ENCODE measurements around the gene NR6A1.

Gene NR6A1

GRCh38 chr9:124721109-124721906, 49.8 kb downstream of the NR6A1 start:
- no peak for DNase-seq

GRCh38 chr9:124720429-124721108, 50.5 kb downstream of the NR6A1 start:
- DNase-seq: no peak

GRCh38 chr9:124718928-124719327, 52.2 kb downstream of the NR6A1 start:
- no peak for DNase-seq

DNA sequence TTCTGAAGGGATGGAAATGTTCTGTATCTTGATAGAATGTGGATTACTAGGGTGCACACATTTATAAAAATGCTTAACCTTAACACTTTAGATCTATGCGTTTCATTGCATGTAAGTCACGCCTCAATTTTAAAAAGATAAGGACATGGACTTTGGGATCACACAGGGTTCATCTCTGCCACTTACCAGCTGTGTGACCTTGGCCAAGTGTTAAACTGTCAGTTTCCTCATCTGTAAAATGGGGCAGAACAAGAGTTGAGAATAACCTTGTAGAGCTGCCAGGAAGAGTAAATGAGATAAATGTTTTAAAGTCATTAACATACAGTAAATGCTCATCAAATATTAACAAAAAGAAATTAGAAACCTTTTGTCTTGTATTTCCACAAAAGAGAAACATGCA, 53.5 kb downstream of the NR6A1 start:
- DNase-seq: no peak

- no peak for DNase-seq
Measured at GRCh38 chr9:124716808-124717207, 54.3 kb downstream of the NR6A1 start.

GRCh38 chr9:124710766-124711165, 60.3 kb downstream of the NR6A1 start:
- no peak for DNase-seq

- no peak for DNase-seq
Measured at GRCh38 chr9:124709292-124709690, 61.8 kb downstream of the NR6A1 start.

DNA sequence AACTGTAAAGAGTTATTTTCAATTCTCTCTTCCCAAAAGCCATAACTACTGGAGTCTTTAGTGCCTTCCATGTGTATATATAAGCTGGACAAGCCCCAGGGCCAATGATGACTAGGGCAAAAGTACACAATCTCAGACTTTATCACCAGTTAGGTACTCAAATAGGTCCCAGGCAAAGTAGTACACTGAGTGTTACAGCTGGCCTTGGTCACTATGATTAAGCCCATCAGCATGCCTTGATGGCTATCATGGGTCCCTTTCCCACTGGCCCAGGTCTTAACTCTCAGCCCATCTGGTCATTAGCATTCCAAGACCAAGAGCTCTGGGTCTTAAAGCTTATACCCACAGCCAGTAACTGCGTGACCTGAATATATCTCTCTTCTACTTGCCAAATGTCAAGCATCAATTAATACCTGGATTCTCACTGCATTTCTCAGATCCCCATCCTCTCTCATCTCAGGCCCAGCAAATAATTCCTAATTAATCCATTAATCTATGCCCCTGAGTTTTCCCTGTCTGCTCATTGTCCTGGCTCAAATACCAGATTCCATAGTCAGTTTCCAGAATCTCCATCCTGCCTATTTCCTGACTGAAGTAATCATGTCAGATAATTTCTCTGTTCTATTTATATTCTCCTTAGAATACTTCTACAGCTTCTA, 62.3 kb downstream of the NR6A1 start:
- no peak for DNase-seq

DNA sequence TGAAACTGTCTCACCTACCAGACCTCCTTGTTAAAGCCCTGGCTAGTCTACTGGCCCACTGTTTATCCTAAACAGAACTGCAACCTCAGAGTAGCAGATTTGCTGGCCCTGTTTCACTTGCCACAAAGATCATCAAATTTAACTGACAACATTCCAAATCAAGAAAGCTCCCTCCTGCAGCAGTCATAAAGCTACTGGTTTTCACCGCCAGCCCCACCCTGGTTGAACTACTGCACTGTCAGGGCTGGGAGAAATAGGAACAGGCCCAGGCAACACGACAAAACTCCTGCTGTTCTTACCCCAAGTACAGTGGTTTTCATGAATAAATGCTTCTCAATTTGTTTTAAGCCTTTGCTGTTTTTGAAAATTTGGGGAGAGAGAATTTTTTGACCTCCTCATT, 63.0 kb downstream of the NR6A1 start:
- no peak for DNase-seq

GRCh38 chr9:124707666-124708065, 63.4 kb downstream of the NR6A1 start:
- DNase-seq: no peak

GRCh38 chr9:124706685-124707084, 64.4 kb downstream of the NR6A1 start:
- no peak for DNase-seq

- no peak for DNase-seq
Measured at GRCh38 chr9:124699575-124699974, 71.5 kb downstream of the NR6A1 start.

GRCh38 chr9:124698265-124698664, 72.8 kb downstream of the NR6A1 start:
- DNase-seq: no peak

DNA sequence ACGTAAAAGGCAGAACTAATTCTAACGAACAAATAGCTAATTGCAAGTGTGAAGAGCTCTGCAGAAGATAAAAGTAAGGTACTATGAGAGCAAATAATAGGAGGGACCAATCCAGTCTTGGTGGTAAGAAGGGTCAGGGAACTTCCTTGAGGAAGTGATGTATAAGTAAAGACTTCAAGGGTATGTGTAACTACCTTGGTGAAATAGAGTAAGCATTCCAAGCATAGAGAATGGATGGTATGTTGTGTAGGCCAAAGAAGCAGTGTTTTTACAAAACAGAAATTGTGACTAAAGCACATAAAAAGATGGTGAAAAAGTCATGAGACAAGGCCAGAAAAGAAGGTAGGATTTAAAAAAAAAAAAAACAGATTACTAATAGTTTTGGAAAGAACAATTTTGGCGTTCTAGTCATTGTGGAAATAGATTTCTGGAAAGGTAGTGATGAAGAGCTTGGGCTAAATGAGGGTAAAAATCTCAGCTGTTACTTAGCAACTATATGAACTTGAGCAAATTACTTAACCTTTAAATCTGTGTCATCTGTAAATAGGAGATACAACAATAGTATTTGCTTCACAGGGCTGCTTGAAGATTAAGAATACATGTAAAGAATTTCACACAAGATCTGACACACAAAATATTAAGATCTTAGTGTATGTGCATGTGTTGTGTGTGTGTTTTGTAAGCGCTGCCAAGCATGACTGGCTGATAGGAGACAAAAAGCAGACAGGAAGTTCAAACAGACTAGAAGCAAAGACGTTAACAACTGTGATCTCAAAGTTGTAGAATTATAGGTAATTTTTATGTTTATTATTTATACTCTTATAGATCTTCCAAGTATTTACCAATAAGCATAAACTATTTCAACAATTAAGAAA, 73.5 kb downstream of the NR6A1 start:
- no peak for DNase-seq

- no peak for DNase-seq
Measured at GRCh38 chr9:124696101-124696500, 75.0 kb downstream of the NR6A1 start.

DNA sequence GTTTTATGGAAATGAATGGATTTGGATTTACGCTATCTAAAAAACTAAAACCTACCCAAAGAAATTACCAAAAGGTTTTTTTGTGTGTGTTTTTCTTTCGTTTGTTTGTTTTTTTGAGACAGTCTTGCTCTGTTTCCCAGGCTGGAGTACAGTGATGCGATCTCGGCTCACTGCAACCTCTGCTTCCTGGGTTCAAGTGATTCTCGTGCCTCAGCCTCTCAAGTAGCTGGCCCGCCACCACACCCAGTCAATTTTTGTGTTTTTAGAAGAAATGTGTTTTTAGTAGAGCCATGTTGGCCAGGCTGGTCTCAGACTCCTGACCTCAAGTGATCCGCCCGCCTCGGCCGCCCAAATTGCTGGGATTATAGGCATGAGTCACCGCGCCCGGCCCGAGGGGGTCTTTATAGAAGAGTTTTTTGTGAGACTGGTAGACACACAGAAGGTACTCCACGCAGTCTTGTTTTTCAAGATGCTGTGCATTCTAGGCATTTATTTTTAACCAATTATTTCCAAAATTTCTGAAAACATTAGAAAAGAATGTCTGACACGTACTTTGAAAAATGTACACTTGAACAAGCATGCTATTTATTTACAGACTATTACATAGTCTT, 75.7 kb downstream of the NR6A1 start:
- no peak for DNase-seq

DNA sequence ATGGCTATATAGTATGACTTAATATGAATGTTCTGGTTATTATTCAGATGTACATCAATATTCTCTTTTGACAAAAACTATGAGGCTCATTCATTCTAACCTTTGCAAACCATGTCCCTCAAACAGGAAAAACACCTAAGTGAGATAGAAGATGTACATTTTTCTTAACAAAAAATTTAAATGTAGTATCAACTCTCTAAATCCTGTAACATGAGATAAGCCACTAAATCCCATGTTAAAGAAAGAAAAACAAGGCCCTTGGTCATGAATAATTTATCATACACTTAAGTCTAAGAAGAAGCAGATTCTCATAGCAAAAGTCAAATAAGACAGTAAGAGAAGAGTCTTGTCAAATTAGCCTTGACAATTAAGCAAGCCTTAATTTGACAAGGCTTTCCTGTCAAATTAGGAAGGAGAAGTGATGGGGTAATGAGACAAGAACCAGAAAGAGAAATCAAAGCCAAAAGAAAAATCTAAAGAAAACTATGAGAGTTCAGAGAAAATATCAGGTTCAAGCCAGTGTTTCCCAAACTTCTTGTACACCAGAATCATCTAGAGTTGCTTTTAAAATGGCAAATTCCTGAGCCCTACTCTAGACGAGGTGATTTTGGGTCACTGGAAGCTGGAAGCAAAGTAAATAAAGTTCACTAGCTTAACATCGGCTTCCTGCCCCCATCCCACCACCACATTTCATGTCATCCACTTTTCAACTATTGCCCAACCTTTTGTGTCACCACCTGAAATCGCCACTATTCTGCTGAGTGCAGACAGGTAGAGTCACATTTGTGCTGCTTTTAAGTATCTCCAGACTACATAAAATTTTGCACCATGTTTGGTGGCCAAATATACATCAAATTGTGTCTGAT, 76.5 kb downstream of the NR6A1 start:
- no peak for DNase-seq

GRCh38 chr9:124693403-124693802, 77.7 kb downstream of the NR6A1 start:
- DNase-seq: no peak

DNA sequence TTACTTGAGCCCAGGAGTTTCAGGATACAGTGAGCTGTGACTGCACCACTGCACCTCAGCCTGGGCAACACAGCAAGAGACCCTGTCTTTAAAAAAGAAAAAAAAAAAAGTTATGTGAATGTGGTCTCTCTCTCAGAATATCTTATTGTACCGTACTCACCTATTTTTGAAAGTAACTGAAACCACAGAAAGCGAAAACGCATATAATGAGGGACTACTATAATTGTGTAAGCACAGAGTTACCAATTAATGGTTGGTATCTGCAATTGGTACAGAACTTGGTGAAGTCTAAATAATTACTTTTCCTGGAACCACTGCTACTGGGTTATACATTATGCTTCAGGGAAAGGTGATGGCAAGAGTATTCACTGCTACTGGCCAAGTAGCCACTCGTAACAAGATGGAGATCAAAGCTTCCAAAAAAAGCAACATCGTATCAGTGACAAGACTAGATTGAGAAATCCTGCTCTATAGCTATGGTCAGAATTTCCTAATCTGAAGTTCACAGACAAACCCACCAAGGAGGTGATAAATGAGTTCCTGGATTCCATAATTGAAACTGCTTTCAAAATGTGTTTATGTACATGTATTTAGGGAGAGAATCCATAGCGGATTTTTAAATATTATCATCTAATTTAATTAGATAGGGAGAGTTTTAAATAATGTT, 82.7 kb downstream of the NR6A1 start:
- no peak for DNase-seq

DNA sequence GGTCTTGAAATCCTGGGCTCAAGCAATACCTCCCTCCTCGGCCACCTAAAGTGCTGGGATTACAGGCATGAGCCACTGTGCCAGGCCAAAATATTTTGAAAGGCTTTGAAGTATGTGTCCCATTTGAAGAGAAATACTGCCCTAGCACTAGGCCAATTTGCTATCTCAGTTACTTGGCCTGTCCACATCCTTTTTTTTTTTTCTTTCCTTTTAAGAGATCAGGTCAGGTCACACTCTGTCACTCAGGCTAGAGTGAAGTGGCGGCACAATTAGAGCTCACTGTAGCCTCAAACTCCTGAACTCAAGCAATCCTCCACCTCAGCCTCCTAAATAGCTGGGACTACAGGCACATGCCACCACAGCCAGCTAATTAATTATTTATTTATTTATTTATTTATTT, 84.2 kb downstream of the NR6A1 start:
- DNase-seq: no peak

GRCh38 chr9:124685217-124685616, 85.9 kb downstream of the NR6A1 start:
- no peak for DNase-seq
